GM18861 (cell line): ENCODE data around the gene TECTB.

Source experiments
- ATAC-seq: cut with Tn5 transposase; IDR thresholded peaks from one replicate; pipeline ENCODE4 v1.9.1; 2021; ENCODE audit not compliant: unreplicated experiment

Gene TECTB

GRCh38 chr10:112307358-112308124, 24.3 kb downstream of the TECTB start:
- peak; percentile 70 for ATAC-seq

- no peak for ATAC-seq
These were observed 24.9 kb downstream of the TECTB start for GRCh38 chr10:112308125-112308502.

GRCh38 chr10:112311481-112311880, 28.3 kb downstream of the TECTB start:
- no peak for ATAC-seq

- no peak for ATAC-seq
These were observed 30.0 kb downstream of the TECTB start for GRCh38 chr10:112313234-112313633.

- ATAC-seq: no peak
These were observed 30.7 kb downstream of the TECTB start for GRCh38 chr10:112313911-112314310.

GRCh38 chr10:112314822-112315474, 31.7 kb downstream of the TECTB start:
- peak; percentile 92 for ATAC-seq

GRCh38 chr10:112327678-112328077, 44.5 kb downstream of the TECTB start:
- ATAC-seq: no peak

- no peak for ATAC-seq
These were observed 47.0 kb downstream of the TECTB start for GRCh38 chr10:112330162-112330561.

- no peak for ATAC-seq
These were observed 47.5 kb downstream of the TECTB start for GRCh38 chr10:112330607-112331160.

- no peak for ATAC-seq
These were observed 48.8 kb downstream of the TECTB start for GRCh38 chr10:112332022-112332421.

GRCh38 chr10:112332509-112333228, 49.5 kb downstream of the TECTB start:
- no peak for ATAC-seq

GRCh38 chr10:112333452-112333851, 50.3 kb downstream of the TECTB start:
- no peak for ATAC-seq

- no peak for ATAC-seq
These were observed 52.1 kb downstream of the TECTB start for GRCh38 chr10:112335111-112335867.

GRCh38 chr10:112335868-112336265, 52.7 kb downstream of the TECTB start:
- no peak for ATAC-seq

- no peak for ATAC-seq
These were observed 53.5 kb downstream of the TECTB start for GRCh38 chr10:112336556-112337201.

GRCh38 chr10:112338957-112339356, 55.8 kb downstream of the TECTB start:
- no peak for ATAC-seq

- no peak for ATAC-seq
These were observed 57.4 kb downstream of the TECTB start for GRCh38 chr10:112340601-112341000.

GRCh38 chr10:112343056-112343806, 60.0 kb downstream of the TECTB start:
- no peak for ATAC-seq

- ATAC-seq: no peak
These were observed 61.1 kb downstream of the TECTB start for GRCh38 chr10:112344261-112344660.

- no peak for ATAC-seq
These were observed 62.0 kb downstream of the TECTB start for GRCh38 chr10:112345202-112345601.
